GM19372 (cell line): Measurements from ENCODE around the gene IPO7.
"Not testable (repeated sequence)": the region's sequence is repeated elsewhere in the genome, so short reads cannot be mapped to it uniquely, and the experiment has no call there.

Experiments used
- ATAC-seq: cut with Tn5 transposase; IDR thresholded peaks from one replicate; pipeline ENCODE4 v1.9.1; 2021; ENCODE audit warnings: mild to moderate bottlenecking, low read depth, moderate library complexity; ENCODE audit not compliant: unreplicated experiment

The IPO7 gene

DNA sequence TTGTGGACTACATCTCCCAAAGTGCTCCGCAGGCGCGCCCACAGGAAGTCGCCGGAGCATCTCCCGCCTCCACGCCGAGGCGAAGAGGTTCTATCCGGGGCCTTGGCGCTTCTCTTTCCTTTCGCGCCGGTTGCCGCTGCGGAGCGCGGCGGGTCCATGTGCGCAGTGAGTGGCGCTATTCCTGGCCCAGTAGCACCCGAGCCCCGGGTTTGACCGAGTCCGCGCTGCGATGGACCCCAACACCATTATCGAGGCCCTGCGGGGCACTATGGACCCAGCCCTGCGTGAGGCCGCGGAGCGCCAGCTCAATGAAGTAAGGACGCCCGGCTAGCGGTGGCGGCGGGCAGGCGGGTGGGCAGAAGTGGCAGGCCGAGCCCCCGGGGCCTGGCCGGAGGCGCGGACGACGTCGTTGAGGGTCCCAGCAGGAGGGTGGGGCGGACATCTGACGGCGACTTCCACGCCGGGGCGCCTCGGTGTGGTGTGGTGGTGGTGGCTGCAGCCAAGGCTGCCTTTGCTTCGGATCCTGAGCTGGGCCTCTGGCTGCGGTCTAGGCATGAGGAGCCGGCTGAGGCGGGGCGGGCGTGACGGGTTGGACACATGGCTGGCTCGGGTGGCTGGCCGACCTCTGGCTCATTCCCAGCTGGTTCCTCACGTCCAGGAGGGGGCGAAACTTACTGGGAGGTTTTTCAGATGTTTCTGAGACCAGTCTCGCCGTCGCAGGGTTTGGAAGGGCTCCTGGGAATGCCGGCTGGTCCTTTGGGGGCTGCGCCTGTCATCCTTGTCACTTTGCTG lies at the start of gene IPO7:
Gene IPO7, plus strand, starts transcription at position 118 of the 792 bp plus-strand sequence. Its CDS starts 112 bp downstream, at position 230.
- peak; percentile 95 for ATAC-seq

DNA sequence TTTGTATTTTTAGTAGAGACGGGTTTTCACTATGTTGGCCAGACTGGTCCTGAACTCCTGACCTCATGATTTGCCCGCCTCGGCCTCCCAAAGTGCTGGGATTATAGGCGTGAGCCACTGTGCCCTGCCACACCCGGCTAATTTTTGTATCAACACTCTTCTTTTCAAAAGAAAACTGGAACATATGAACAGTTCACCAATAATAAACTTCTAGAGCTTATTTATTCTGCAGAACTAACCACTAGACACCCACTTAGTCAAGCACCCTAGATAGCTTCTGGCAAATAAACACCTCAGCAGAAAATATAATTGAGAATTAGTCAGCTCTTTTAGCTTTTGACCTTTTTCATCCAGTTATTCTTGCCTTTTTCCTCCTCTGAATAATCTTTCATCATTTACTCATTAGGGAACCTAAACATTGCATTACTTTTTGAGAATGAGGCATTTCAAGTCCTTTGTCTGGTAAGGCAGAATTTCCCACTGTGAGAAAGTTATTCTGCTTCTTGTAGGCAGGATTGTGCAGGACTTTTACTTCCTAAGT lies 42.7 kb upstream of the IPO7 start:
- no peak for ATAC-seq

DNA sequence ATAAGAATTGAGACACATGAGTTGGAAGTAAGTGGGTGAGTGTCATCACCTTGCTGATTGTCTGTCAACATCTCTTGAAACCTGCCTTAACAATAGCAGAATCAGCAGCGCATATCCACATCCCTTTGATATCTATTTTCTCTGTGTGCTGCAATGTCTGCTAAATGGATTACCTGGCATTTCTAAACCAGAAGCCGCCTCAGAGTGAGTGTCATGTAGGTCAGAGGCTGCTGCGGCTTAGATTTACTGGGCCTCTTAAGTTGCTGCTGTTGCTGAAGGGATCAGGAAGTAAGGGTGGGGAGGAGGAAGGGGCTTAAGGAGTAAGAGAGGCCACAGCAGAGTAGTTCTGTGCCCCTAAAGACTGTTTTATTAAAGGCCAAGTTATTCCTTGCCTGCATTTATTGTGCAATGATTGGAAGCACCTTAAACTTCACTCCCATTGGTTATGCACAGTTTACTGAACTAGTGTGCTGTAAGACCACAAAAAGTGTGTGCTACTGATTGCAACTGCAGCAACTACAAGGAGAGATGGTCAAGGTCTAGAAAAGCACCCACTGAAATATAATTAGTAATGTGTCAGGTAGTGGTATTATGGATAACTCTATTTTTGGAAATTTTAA lies 40.3 kb upstream of the IPO7 start:
- no peak for ATAC-seq

DNA sequence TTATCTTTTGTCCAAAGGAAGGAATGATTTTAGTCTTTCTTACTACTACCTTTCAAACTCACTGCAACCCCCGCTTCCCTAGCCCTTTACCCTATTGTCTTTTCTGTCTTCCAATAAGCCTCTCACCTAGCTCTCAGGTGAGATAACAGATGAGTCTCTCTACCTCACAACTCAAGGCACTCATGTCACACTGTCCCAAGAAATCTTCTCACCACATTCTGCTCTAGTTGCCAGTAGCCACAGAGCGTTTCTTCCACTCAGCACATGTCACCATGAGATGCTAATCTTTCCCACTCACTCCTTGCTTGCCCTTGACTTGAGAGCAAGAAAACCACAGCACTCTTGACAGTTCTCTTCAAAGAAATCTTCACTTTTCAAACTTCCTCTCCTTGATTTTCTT lies 37.4 kb upstream of the IPO7 start:
- no peak for ATAC-seq

DNA sequence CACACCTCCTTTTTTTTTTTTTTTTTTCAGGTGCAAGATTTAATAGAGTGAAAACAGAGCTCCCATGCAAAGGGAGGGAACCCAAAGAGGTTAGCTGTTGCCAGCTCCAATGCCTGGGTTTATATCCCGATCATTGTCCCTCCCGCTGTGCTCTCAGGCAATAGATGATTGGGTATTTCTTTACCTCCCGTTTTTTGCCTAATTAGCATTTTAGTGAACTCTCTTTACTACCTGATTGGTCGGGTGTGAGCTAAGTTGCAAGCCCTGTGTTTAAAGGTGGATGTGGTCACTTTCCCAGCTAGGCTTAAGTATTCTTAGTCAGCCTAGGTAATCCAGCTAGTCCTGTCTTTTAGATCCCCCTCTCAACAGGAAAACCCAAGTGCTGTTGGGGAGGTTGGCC lies 36.7 kb upstream of the IPO7 start:
- not testable (repeated sequence) for ATAC-seq

DNA sequence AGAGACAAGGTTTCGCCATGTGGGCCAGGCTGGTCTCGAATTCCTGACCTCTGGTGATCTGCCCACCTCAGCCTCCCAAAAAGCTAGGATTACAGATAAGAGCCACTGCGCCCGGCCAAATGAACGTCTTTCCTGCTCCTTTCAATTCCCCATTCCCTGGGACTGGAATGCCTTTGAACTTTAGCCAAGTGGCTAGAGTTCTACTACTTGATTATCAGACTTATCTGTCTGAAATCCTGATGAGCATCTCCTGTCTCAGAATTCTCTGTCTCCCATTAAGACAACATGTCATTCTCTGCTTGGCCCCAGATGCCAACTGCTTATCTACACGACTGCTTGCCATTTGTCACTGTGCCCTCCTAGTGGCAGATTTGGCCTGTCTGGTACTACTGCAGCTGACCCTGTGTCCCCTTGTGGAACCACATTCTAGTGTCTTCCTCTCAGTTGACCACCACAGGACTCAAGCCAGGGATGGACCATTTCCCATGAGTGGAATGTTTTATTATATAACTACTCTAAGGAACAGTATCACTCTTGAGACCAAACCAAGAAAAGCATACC lies 33.1 kb upstream of the IPO7 start:
- ATAC-seq: no peak

DNA sequence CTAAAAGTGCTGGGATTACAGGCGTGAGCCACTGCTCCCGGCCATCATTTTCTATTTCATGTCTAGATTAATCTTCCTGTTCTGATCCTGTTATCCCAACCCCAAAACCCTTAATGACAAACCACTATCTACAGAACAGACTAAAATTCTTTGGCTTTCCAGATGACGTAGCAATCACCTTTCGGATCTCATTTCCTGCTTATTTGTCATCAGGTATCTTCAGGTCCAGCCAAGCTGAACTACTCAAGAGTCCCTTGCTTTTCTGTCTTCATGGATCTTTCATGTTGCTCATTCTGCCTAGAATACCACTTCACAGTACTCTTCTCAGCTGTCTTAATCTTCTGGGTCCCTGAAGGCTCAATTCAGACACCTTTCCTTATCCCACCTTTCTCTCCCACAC lies 27.4 kb upstream of the IPO7 start:
- no peak for ATAC-seq

DNA sequence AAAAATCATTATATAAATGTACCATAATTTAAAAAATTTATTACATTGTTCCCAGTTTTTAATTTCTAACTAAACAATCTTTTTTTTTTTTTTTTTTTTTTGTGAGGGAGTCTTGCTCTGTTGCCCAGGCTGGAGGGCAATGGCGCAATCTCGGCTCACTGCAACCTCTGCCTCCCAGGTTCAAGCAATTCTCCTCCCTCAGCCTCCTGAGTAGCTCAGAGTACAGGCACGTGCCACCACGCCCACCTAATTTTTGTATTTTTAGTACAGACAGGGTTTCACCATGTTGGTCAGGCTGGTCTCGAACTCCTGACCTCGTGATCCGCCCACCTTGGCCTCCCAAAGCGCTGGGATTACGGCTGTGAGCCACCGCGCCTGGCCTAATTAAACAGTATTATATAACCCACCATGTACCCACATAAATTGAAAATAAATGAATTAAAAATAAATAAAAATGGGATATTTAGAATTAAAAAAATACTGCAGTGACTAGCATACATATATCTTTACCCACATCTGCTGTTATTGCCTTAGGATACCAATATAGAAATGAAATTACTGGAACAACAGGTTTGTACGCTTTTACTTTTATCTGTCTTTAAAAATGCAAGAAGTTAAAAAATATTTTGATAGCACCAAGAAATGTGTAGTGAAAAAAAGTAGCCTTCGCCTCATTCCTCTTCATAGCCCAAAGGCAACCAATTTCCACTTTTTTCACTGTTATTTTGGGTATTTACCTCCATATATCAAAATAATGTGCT lies 23.4 kb upstream of the IPO7 start:
- not testable (repeated sequence) for ATAC-seq

DNA sequence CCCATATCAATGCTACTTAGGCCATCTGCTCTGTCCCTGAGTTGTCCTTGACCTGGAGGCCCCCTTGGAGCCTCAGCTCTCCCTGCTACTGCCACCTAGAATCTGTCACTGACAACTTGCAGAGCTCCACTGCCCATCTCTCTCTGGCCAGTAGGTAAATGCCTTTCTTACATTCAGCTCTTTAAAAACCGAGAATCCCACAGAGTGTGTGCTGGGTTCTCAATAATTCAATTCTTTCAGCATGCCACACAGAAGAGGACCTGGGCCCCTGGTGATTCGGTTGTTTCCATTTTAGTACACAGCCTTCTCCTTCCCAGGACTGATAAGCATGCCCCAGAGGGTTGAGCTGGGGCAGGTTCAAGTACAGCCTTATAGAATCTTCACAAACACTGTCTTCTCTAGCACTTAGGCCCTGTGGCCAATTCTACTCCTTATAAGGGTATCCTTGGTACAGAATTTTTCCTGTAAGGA lies 22.0 kb upstream of the IPO7 start:
- no peak for ATAC-seq

DNA sequence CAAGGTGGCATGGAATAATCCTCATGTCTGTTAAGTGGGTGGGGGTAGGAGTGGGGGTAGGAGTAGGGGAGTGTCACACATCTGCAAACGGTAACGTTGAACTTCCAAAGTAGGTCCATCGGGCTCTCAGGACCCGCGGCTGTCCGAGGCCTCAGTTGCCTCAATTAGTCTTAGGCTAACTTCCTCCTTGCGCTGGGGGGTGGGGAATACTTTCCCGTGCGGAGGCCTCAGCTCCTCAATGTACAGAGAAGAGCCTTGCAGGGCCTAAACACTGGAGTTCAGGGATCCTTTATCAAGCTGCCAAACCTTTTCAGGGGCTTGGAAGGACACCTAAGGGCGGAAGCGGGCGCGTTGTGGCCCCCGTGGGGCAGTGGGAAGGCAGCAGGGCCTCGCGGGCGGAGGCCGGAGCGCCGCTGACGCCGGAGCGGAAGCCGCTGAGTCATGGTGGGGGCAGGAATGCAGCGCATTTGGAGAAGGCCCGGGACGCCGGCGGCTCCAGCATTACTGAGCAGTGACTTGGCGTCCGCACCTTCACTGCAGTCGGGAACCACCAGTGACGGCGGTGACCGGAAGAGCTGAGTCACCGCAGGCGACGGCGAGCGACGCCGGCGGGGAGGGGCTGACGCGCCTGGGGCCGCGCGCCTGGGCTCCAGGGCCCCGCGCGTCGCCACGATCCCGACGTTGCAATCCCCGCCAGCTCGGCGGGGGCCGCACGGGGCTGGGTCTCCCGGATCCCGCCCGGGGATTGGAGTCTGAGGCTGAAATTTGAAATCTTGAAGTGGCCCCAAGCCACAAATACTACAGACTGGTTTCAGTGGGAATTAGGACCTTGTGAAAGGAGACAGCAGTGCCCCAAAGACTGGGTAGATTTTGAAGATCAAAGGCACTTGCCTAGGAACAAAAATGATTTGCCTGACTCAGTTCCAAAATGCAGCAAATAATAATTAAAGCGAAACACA lies 20.2 kb upstream of the IPO7 start:
- ATAC-seq: peak; percentile 98

DNA sequence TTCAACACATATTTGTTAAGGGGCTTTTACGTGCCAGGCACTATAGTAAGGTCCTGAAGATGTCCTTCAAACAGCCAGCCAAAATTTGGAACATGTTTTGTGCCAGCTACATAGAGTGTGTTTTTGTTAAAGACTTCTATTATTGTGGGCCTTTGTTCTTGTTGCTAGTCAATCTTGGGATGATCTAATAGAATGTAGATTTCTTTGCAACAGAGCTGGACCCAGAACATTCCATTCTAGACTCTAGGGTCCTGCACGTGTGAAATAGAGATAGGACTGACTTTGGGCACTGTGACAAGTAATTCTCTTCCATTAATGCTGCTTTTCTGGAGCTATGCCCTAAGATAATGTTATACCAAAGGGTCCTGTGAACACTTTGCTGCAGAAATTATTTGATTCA lies 16.9 kb upstream of the IPO7 start:
- ATAC-seq: no peak

DNA sequence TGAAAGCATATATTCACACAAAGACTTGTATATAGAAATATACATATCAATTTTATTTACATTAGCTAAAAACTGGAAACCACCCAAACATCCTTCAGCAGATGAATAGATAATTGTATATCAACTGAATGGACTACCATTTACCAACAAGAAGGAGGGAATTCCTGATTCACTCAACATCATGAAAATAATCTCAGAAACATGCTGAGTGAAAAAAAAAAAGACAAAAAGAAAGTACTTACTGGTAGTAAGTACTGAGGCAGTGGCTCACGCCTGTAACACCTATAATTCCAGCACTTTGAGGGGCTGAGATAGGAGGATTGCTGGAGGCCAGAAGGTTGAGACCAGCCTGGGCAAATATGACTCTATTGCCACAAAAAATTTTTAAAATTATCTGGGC lies 7.4 kb upstream of the IPO7 start:
- no peak for ATAC-seq

DNA sequence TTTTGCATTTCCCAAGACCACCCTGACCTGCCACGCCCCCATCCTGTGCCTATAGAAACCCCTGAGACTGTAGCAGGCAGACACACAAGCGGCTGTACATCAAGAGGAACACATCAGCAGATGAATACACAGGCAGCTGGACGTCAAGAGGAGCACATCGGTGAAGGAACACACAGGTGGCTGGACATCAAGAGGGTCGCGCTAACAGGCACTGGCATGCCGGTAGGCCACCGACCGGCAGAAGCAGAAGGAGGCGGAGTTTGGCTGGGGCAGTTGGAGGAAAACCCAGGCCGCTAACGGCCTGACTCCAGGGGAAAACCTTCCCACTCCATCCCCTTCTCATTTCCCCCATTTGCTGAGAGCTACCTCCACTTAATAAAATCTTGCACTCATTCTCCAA lies 5.4 kb upstream of the IPO7 start:
- ATAC-seq: no peak

DNA sequence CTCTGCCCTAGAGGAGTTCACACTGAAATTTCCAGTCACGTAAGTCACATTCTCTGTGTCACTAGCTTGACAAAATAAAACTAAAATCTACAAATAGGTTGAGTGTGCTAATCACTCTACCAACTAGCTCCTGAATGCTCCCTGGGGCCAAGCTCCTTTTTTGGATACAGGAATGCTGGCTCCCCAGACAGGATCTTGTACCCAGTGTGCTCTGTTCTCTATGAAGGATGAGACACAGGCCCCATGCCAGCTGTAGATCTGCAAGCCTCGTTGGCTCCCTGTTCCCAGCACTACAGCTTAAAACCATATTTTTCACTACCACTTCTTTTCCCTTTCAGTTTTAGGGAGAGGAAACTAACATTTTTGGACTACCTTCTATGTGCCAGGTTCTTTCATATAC lies 3.7 kb upstream of the IPO7 start:
- ATAC-seq: no peak

DNA sequence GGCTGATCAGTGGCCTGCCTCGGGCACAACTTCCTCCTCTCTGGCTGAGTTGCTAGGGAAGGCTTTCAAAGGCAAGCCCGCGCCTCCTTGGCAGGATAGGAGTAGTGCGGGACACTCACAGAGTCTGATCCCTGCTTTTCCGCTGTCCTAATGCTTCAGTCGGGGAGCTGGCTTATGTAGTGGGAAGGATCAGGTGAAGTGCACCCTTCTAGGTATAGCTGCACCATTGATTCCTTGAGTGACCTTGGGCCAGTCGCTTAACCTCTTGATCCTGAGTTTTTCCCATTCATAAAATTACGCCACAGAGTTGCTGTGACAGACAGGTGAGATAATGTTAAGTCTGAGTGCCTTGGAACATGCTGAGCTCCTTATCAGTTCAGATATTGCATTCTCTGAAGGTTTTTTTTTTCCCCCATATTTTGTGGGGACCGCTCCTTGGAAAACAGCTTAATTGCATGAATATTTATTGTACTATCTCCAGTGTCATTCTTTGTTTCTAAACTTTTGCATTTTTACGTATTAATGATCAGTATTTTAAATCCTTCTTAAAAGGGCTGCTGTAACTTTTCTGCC lies 961 bp downstream of the IPO7 start:
- ATAC-seq: no peak

DNA sequence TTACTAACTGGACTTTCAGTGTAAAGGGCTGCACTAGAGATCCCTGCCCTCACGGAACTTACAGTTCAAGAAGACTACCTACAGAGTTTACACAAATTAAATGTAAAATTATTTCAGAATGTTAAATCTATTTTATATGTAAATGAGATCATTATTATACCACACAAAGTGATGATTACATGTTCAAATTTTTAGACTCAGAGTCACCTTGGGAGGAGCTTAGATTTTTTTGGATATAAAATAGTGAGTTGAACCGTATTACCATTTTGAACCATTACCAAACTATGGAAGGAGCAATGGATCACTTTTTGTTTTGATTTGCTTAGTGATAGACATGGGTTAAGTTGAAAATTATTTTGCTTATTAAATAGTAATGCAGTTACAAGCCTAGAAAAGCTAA lies 1.6 kb downstream of the IPO7 start:
- no peak for ATAC-seq

DNA sequence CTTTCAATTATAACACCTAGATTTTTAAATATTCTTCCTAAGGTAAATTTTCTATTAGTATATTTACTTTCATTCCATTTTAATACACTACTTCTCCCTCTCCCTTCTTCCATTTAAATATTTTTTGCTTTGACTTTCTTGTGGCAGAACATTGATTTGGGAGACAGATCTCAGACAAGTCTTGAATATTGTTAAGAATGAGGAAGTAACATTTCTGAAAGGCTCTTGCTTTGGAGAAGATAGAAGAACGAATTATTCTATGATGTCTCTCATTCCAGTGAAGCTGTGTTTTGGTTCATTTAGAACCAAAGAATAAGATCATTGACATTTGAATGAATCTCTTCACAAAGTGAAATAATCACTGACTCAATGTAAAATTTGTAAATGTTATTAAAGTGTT lies 2.4 kb downstream of the IPO7 start:
- no peak for ATAC-seq

DNA sequence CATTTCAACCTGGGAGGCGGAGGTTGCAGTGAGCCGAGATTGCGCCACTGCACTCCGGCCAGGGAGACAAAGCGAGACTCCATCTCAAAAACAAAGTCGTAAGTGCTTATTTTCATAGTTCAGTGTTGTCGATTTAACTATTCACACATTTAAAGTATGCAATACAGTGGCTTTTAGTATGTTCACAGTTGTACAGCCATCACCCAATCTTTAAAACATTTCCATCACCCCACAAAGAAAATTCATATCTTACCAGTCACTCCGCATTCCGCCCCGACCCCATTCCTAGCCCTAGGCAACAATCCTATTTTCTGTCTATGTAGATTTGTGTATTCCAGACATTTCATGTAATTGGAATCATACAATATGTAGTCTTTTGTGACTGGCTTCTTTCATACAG lies 11.9 kb downstream of the IPO7 start:
- ATAC-seq: no peak

DNA sequence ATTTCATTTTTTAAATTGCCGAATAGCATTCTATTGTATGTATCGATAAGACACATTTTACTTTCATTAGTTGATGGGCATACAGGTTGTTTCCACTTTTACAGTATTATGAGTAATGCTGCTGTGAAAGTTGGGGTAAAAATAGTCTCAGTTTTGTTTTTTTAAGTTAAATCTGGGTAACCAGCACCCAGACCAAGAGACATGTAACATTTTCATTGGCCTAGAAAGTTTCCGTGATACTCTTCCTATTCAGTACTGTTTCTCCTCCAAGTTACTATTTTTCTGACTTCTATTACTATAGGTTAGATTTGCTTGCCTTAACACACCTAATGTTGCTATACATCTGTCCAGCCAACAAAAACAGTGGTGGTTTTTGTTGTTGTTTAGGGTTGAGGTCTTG lies 12.3 kb downstream of the IPO7 start:
- no peak for ATAC-seq
